Right ventricle myocardium inferior (tissue), 1 donor: ENCODE results near the gene TTC39C. TPM values are rescaled to one million over a fixed set of nuclear protein-coding genes. Genes with fewer than 3 reads are reported as not detected.
"Not testable (repeated sequence)": the region's sequence is repeated elsewhere in the genome, so short reads cannot be mapped to it uniquely, and the experiment has no call there.

Experiments used
- ATAC-seq: fragments of 200-7000 bp; cut with Tn5 transposase; one replicate; pipeline ENCODE4 v1.9.1; 2020; ENCODE audit warnings: mild to moderate bottlenecking, moderate library complexity
- DNase-seq: peaks from one replicate; pipeline ENCODE4 v3.0.0; 2021; ENCODE audit errors: missing footprints
- intact Hi-C: fragments of 100-400 bp; cut with DNase I; formaldehyde crosslinking; loops from one replicate; pipeline ENCODE4 v1.11.0; 2022
- total RNA-seq: library from RNA; stranded (reverse); fragmentation: NEBNext Ultra II Directional; extraction: Animal tissue kit (Norgen Biotek cat#: 25700); gene quantifications from one replicate; pipeline ENCODE4 v1.2.1, GENCODE V29; 2021
- donor health status: DM: no; HTN: yes; CAD: no; lungs with severe emphysema.

Gene TTC39C
- total RNA-seq, 1 donor from 2014 or later, result 4.0 TPM

DNA sequence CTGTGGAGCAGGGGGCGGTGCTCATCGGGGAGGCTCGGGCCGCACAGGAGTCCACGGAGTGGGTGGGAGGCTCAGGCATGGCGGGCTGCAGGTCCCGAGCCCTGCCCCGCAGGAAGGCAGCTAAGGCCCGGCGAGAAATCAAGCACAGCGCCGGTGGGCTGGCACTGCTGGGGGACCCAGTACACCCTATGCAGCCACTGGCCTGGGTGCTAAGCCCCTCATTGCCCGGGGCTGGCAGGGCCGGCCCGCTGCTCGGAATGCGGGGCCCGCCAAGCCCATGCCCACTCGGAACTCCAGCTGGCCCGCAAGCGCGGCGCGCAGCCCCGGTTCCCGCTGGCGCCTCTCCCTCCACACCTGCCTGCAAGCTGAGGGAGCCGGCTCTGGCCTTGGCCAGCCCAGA, 135.0 kb downstream of the TTC39C start:
- DNase-seq, intact Hi-C loops, ATAC-seq: not testable (repeated sequence)

DNA sequence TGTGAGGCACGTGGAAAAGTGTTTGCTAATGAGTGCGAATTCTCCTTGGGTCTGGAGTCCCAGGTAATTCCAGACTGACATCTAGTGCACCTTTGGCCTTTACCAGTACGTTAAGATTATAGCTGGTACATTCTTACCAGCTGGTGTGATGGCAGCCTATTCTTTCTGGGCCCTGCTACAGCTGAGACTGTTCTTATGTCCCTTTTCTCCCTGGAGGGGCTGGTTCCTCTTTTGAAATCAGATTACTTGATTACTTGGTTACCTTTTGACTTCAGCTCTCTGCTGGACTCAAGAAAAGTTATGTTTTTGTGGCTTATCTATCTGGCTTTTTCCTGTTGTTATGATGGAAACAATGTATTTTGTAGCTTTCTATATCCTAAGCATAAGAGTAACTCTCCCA, 138.8 kb downstream of the TTC39C start:
- ATAC-seq (no peak), DNase-seq (no peak)
- intact Hi-C loops, result no loop called here

GRCh38 chr18:24157855-24158254, 143.3 kb downstream of the TTC39C start:
- intact Hi-C loops, result no loop called here
- ATAC-seq (no peak), DNase-seq (no peak)

DNA sequence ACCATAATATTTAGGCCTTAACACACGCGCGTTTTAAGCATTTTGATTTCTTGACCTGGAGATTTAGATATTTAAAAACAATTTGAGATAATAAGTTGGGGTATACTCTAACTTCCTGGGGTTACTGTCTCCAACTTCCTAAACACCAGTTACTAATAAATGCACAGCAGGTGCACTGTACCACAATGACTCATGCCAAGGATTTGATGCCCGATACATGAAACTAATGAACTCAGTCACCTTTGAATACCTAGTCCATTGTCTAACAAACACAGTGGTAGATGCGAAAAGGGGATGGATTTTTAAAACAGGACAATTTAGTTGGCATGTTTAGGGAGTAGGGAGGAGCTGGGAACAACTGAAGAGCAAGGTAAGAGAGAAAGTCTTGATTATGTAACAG, 145.5 kb downstream of the TTC39C start:
- intact Hi-C loops, result no loop called here
- no peak for DNase-seq
- no peak for ATAC-seq

- intact Hi-C loops, result no loop called here
Measured at GRCh38 chr18:24161304-24161703, 146.8 kb downstream of the TTC39C start.

DNA sequence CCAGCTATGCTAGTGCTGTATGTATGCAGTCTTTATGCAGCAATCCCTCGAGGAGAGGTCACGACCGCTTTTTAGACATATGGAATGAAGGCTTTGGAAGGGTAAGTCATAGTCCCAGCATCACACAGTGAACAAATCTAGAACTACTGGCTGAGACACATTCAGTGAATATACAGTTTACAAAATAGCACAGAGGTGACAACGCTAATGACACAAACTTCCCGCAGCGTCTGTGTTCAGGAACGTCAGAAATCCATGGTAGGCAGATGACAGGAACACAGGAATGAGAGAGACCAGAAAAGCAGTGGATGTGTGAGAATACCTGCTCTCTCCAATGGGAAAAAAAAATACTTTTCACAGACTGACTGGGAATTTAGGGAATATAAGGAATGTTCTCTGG, 153.9 kb downstream of the TTC39C start:
- intact Hi-C loops, result no loop called here
- DNase-seq, result no peak
- ATAC-seq, result no peak

More at GRCh38 chr18:24161304-24161703, 146.8 kb downstream of the TTC39C start:
- ATAC-seq (no peak), DNase-seq (no peak)

GRCh38 chr18:24170360-24170759, 155.8 kb downstream of the TTC39C start:
- intact Hi-C loops, result no loop called here

DNA sequence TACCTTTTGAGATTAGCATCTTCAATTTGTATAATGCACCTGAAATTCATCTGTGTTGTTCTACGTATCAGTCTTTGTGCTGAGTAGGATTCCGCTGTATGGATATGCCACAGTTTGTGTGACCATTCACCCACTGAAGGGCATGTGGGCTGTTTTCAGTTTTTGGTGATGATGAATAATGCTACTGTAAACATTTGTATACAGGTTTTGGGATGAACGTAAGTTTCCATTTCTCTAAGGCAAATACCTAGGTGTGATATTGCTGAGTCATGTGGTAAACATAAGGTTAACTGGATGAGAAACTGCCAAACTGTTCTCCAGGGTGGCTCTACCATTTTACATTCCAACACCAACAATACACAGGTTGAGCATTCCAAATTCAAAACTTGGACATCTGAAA, 159.4 kb downstream of the TTC39C start:
- intact Hi-C loops, result no loop called here
- DNase-seq, result no peak
- ATAC-seq, result no peak

More at GRCh38 chr18:24170360-24170759, 155.8 kb downstream of the TTC39C start:
- ATAC-seq, result no peak
- DNase-seq, result no peak

GRCh38 chr18:24176727-24177416, 162.3 kb downstream of the TTC39C start:
- intact Hi-C loops, result loop anchor here (1.0 to 5.0 kb wide), 2 partner anchors 95 to 310 kb away; no protein-coding TSS in a partner anchor
- DNase-seq (peak; percentile 71), ATAC-seq (peak; percentile 69)

DNA sequence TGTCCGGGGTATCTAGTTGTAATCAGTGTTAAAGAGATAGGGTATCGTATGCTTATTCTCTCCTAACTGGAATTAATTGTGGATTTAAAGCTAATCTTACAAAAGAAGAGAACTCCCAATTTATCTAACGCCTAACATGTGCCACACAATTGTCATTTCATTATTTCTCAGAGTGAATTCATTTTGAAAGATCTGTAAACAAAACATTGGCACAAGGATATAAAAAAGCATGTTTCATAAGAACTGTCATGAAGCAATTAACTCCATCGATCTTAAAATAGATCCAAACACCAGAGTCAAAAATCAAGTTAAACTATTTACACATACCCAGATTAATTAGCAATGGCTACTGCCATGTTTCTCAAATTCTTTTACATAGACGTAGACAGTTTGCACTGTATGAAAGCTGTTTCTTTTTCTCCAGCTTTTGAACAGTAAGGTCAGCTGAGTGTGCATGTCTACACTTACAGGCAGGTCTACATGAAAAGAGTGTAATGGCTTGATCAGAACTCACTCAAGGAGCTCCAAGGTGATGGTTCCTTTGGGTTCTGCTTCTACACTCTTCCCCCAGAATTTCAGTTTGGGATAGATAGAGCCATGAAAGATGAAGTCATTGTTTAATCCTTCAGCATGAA, 163.1 kb downstream of the TTC39C start:
- intact Hi-C loops, result loop anchor here (5.0 kb wide), 1 partner anchor 310 kb away; no protein-coding TSS in a partner anchor
- ATAC-seq (no peak), DNase-seq (no peak)

DNA sequence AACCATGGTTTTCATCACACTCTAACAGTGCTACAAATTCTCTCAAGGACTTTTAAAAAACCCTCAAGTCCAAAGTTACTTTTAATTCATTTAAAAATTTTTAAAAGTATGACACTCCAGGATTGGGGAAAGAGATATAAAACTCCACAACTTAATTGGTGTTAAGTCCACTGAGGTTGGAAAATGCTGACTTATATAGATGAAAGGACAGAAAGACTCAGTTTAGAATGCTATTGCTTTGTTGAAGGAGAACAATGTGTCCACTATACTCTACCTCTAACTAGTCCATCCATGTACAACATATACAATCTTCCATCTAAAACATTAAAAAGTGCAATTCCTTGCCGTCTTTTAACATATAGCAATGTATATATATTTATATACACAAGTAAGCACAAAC, 165.5 kb downstream of the TTC39C start:
- no peak for DNase-seq
- ATAC-seq, result no peak
- intact Hi-C loops, result no loop called here

DNA sequence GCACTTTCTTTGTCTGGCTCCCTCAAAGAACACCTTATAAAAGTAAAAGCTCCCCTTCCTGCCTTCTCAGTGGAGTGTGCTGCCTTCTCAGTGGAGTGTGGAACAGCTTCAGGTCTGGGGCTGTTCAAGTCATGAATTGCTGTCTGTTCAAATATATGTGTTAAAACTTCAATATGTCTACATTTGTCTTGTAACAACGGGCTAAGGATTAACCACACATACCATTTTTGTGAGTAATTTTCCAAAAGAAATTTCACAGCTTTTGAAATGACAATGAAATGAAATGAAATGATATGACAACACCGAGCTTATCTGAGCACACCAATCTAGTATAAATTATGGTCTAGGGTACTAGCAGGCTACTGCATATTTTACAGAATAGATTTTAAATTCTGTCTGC, 167.3 kb downstream of the TTC39C start:
- ATAC-seq, result no peak
- intact Hi-C loops, result no loop called here
- no peak for DNase-seq

Other genes starting within 250 kb of the TTC39C start
- not detected for gene CABYR, start 124.3 kb downstream of the TTC39C start, total RNA-seq